Gastrocnemius medialis (tissue), 4 donors: ENCODE measurements around the gene BBS4. TPM values are rescaled to one million over a fixed set of nuclear protein-coding genes. Genes with fewer than 3 reads are reported as not detected.
"Not testable (repeated sequence)": the region's sequence is repeated elsewhere in the genome, so short reads cannot be mapped to it uniquely, and the experiment has no call there.

Experiments used
- ATAC-seq, 2 donors: fragments of 150-250 bp; one replicate each; pipeline ENCODE4 v1.9.1; 2016
- DNase-seq, 2 donors: peaks; one replicate each; pipeline ENCODE4 v3.0.0-alpha.2; 2019
- H3K27ac ChIP-seq, 4 donors: fragments of 200-600 bp; sonication (generic); 1 replicate in 1 of 4; 2 replicates in 3 of 4; pipeline ENCODE4 v1.5.1; 2016 to 2018; ENCODE audit warnings: mild to moderate bottlenecking in 2 of 4, moderate library complexity in 1 of 4
- H3K27me3 ChIP-seq, 3 donors: fragments of 200-600 bp; sonication (generic) in 2 of 3; 1 replicate in 1 of 3; 2 replicates in 2 of 3; pipeline versions ENCODE4 v1.5.1 to v1.6.0; 2016 to 2019; ENCODE audit warnings: mild to moderate bottlenecking in 1 of 3, moderate library complexity in 1 of 3
- H3K36me3 ChIP-seq, 2 donors: fragments of 200-600 bp; sonication (generic) in 1 of 2; one replicate each; pipeline ENCODE4 v1.5.1; 2017 to 2018
- H3K4me1 ChIP-seq, 2 donors: fragments of 200-600 bp; sonication (generic) in 1 of 2; one replicate each; pipeline ENCODE4 v1.5.1; 2016 to 2017; ENCODE audit warnings: mild to moderate bottlenecking in 2 of 2
- H3K4me3 ChIP-seq, 4 donors: fragments of 200-600 bp; sonication (generic) in 3 of 4; 1 replicate in 1 of 4; 2 replicates in 3 of 4; pipeline ENCODE4 v1.5.1; 2016 to 2019; ENCODE audit warnings: mild to moderate bottlenecking in 2 of 4
- H3K9me3 ChIP-seq, 3 donors: fragments of 200-600 bp; sonication (generic) in 2 of 3; 1 replicate in 1 of 3; 2 replicates in 2 of 3; pipeline ENCODE4 v1.5.1; 2016 to 2019
- POLR2A ChIP-seq, 2 donors: fragments of 450-650 bp; IDR thresholded peaks; one replicate each; pipeline ENCODE4 v1.6.1; 2017; ENCODE audit warnings: antibody characterized with exemption in 2 of 2, mild to moderate bottlenecking in 2 of 2, moderate library complexity in 2 of 2
- in situ Hi-C, 4 donors: fragments of 200-750 bp; cut with MboI; loops; one replicate each; pipeline versions ENCODE4 v1.15.0 to v1.8.0; 2017; ENCODE audit warnings: low sequenced_read_pairs in 4 of 4
- intact Hi-C: fragments of 100-400 bp; cut with DNase I; formaldehyde crosslinking; loops from one replicate; pipeline ENCODE4 v1.15.1; 2023; ENCODE audit warnings: low total_unique reads
- total RNA-seq, 4 donors: library from RNA; depleted of rRNA; stranded (reverse); fragments of >200 nt; gene quantifications; one replicate each; pipeline versions ENCODE4 v1.1.0 to v1.2.3, GENCODE V29; 2016
- TF ChIP-seq, protein P1 (sequence below), 5 experiments: fragments of 450-650 bp in 3 of 5; fragments of 200-600 bp in 2 of 5; sonication (generic) in 2 of 5; IDR thresholded peaks in 4 of 5; conservative IDR thresholded peaks in 1 of 5; 1 replicate in 4 of 5; 2 replicates in 1 of 5; pipeline ENCODE4 v1.5.1; 2016 to 2019; ENCODE audit warnings: antibody characterized with exemption in 5 of 5, mild to moderate bottlenecking in 3 of 5, moderate library complexity in 3 of 5

BBS4 gene, protein sequence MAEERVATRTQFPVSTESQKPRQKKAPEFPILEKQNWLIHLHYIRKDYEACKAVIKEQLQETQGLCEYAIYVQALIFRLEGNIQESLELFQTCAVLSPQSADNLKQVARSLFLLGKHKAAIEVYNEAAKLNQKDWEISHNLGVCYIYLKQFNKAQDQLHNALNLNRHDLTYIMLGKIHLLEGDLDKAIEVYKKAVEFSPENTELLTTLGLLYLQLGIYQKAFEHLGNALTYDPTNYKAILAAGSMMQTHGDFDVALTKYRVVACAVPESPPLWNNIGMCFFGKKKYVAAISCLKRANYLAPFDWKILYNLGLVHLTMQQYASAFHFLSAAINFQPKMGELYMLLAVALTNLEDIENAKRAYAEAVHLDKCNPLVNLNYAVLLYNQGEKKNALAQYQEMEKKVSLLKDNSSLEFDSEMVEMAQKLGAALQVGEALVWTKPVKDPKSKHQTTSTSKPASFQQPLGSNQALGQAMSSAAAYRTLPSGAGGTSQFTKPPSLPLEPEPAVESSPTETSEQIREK
- total RNA-seq: 10 to 100 TPM; 21.6 to 37.0 (median 28.7) TPM

DNA sequence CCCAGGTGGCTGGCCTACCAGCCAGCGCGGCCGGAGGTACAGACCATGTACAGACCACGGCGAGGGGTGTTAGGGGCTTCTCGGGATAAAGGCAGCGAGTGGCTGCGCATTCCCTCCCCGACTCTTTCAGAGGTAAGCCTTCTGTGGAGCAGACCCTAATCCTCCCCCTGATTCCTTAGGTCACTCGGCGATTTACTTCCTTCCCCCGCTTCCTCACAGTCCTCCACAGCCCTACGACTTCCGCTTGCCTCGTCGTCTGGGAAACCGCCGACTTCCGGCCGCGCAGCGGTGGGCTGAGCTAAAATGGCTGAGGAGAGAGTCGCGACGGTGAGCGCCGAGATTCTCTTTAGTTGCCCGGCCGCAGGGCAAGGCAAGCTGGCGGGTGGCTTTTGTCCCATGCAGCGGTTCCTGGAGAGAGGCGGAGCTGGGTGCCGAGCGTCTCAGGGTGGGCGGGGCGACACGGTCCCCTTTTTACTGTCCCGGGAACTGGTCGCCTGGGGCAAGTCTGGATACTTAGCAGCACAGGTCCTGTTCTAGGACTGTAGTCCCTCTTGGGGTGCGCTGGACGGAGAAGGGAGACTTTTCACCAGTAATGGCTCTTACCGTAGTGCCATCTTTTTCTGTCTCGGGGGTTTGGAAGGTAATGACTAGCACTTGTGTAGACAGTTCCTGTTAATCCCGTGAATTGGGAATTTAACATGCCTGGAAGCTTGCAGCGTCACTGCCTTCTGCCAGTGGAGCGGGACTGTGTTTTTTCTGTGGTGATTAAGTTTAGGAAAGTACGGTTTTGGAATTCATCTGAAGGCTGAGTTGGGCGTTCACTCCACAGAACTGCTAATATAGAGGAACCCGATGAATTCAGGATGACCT lies at the start of gene BBS4, which contains the start of gene HIGD2B:
BBS4 (plus strand) TSS at position 283 of the 870 bp plus-strand sequence; CDS start at position 304, 21 bp downstream.
HIGD2B (minus strand) TSS at position 258 of the 870 bp plus-strand sequence. CDS start 9,808 bp downstream, outside the sequence.
- DNase-seq (peak; percentile 65 to 81), ATAC-seq (peak; percentile 96 to 97)
- Histone ChIP-seq H3K27me3 (no peaks in the 10 kb centered on the region), H3K4me3 (peak within 1 kb of the TSS; percentile 67 to 83 (median 80)), H3K36me3 (no peaks in the 10 kb centered on the region), H3K4me1 (peaks cover 12 to 15% of the 10 kb centered on the region in 2 donors), H3K27ac (peak within 1 kb of the TSS; percentile 85 to 88 (median 86)), H3K9me3 (no peaks in the 10 kb centered on the region)
- TF ChIP-seq POLR2A (IDR thresholded peaks at IDR 0.05): peak; percentile 68 to 69
- TF ChIP-seq, protein P1, sequence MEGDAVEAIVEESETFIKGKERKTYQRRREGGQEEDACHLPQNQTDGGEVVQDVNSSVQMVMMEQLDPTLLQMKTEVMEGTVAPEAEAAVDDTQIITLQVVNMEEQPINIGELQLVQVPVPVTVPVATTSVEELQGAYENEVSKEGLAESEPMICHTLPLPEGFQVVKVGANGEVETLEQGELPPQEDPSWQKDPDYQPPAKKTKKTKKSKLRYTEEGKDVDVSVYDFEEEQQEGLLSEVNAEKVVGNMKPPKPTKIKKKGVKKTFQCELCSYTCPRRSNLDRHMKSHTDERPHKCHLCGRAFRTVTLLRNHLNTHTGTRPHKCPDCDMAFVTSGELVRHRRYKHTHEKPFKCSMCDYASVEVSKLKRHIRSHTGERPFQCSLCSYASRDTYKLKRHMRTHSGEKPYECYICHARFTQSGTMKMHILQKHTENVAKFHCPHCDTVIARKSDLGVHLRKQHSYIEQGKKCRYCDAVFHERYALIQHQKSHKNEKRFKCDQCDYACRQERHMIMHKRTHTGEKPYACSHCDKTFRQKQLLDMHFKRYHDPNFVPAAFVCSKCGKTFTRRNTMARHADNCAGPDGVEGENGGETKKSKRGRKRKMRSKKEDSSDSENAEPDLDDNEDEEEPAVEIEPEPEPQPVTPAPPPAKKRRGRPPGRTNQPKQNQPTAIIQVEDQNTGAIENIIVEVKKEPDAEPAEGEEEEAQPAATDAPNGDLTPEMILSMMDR (IDR thresholded peaks at IDR 0.05 in 4 of 5, conservative IDR thresholded peaks at IDR 0.05 in 1 of 5): no peak
- intact Hi-C loops: loop anchor here (5.0 to 10.0 kb wide), 2 partner anchors 214 to 311 kb away; partner anchors contain the start of genes ARIH1 and HEXA
- in situ Hi-C loops: loop anchor here in 3 of 4 donors (10.0 to 25.0 kb wide), 3 partner anchors 61 to 224 kb away; partner anchors contain the start of gene ARIH1 (in 1 of the 3)

DNA sequence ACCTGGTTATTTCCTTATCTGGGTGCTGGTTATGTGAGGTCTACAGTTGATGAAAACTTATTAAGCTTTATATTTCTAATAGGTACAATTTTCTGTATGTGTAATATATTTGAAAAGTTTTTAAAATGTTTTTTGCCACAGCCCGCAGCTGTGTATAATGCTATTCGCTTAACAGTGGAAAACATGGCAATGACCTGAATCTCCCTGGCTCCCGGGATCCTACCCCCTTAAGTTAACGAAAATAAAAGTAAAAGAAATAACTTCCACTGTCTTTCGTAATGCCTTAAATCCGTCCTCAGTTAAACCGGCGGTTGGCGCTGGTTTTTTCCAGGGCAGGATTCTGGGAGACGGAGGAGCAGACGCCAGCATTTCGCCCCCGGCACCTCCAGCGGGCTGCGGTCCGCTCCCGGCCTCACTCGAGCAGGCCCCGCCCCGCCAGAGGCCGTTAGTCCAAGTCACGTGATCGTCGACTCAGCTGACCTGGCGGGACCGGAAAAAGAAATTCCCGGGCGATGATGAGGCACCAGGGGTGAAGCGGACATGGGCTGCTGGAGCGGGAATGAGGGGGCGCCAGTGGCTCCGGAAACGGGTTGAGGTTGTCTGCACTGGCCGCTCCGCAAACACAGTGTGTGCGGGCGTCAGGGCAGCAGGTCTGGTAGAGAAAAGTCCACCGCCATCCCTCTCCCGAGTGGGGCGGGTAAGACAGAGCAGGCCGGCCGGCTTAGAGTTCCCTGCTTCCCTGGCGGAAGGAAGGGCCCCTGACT lies 49.3 kb upstream of the BBS4 start:
- H3K9me3 ChIP-seq, H3K36me3 ChIP-seq, in situ Hi-C loops, H3K4me1 ChIP-seq, H3K27me3 ChIP-seq, intact Hi-C loops: not testable (repeated sequence)
- peak; percentile 85 to 91 for ATAC-seq
- peak overlapping the region in 3 of 4 donors; percentile 37 to 69 (median 68) for H3K27ac ChIP-seq
- DNase-seq: peak; percentile 69 to 81
- H3K4me3 ChIP-seq: peak overlapping the region; percentile 38 to 51 (median 46)

DNA sequence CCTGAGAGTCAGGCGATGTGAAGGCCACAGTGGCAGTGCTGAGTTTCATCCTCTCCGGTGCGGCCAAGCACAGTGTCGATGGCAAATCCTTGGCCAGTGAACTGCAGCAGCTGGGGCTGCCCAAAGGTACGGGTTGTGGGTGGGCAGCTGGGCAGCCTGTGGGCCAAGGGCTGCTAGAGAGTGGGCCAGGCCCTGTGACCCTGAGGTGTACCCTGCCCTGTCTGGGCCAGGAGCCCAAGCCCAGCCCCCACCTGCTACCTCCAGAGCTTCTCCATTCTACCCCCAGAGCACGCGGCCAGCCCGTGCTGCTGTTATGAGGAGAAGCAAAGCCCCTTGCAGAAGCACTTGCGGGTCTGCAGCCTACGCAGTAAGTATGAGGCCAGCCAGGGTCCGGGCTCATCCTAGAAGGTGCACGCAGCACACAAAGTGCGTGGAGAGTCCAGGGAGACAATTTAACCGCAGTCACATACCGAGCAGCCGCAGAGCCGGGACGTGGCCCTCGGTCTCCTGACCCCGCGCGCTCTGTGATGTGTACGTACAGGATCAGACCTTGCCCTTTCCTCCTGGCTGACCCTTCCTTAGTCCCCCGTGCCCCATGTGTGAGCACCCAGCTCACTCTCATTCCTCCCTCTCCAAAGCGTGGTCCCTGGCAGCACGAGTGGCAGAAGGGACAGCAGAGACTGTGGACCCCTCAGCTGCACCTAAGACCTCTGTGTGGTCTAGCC lies 46.1 kb upstream of the BBS4 start:
- H3K4me1 ChIP-seq, H3K9me3 ChIP-seq, in situ Hi-C loops, H3K36me3 ChIP-seq, H3K27me3 ChIP-seq, ATAC-seq, intact Hi-C loops, H3K4me3 ChIP-seq, H3K27ac ChIP-seq, DNase-seq: not testable (repeated sequence)

DNA sequence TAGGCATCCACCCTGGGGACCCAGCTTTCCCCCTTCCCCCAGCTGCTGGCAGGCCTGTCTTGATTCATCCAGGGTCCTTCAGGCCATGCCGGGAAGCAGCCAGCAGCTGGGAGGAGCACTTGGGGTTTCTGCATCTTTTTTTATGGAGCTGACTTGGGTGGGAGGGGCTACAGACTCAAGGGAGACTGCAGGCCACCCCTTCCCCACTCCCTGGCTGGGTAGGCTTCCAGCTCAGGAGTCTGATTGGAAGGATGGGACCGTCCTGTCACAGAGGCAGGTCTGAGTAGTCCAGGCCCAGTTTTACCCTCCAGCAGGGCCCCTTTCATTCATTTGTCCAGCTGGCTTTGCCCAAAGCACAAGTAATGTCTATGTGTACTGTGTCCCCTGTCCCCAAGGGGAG lies 43.7 kb upstream of the BBS4 start:
- H3K27ac ChIP-seq, H3K27me3 ChIP-seq, H3K4me1 ChIP-seq, ATAC-seq, intact Hi-C loops, H3K9me3 ChIP-seq, H3K4me3 ChIP-seq, DNase-seq, H3K36me3 ChIP-seq, in situ Hi-C loops: not testable (repeated sequence)

DNA sequence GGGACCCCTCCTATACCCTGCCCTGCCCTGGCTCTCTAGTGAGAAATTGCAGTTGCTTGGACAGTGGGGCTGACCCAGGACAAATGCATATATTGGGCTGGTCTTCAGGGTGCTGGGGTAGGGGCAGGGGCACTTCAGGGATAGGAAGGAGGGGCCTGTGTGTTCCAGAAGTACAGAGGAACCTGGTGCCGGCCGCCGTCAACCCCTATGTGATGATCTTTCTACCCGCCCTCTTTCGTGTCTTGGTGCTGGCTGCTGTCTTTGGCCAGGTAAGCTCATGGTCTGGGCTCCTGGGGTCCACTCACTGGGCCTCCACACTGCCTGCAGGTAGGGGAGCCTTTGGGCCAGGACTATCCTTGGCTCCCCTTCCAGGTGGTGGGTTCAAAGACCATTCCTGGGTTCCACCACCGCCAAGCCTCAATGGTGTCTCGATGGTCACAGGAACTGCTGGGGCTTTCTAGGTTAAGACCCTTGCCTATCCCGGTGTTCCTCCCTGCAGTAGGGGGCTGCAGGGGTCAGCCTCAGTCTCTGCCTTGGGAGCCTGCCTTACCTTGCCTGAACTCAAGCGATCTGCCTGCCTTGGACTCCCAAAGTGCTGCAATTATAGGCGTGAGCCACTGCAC lies 37.3 kb upstream of the BBS4 start:
- ATAC-seq, intact Hi-C loops, H3K4me3 ChIP-seq, H3K27me3 ChIP-seq, H3K9me3 ChIP-seq, H3K36me3 ChIP-seq, in situ Hi-C loops, H3K4me1 ChIP-seq, H3K27ac ChIP-seq, DNase-seq: not testable (repeated sequence)

DNA sequence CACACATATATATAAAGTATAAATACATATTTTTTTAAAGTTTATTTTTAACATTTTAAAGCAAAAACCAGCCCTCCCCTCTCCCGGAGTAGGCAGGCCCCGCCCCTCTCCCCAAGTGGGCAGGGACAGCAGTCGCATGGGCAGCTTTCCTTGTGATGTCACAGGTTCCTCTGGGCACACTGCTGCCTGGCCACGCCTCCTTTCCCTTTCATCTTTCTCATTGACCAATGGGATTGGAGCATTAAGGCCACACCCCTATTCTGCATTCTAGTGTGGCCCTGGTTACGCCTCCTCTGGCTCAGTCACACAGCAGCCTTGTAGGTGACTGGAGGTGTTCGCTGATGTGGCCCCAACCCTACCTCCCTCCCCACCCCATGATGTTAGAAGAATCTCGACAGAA lies 31.6 kb upstream of the BBS4 start, which contains the start of gene GOLGA6B:
GOLGA6B (plus strand) TSS at position 301 of the 400 bp plus-strand sequence; CDS start at position 342, 41 bp downstream.
- H3K9me3 ChIP-seq, ATAC-seq, H3K4me3 ChIP-seq, H3K36me3 ChIP-seq, DNase-seq, intact Hi-C loops, H3K27me3 ChIP-seq, H3K4me1 ChIP-seq, H3K27ac ChIP-seq, in situ Hi-C loops: not testable (repeated sequence)

DNA sequence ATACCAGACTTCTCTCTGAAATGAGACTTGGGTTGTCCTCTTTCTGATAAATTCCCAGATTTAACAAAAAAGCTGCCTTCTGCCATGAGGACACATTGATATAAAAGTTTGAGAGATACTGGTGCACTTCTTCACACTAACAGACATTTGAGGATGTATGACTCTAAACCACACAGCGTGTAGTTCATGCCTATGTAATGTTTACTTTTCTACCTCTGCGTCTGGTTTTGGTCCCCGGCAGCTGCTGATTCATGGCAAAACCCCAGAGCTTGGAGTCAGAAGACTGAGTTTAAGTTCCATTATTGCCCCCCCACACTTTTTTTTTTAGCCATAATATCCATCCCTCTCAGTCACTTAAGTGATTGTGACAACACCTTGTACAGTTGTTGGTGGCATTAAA lies 30.0 kb upstream of the BBS4 start:
- in situ Hi-C loops, H3K4me1 ChIP-seq, intact Hi-C loops, DNase-seq, H3K27ac ChIP-seq, H3K9me3 ChIP-seq, H3K36me3 ChIP-seq, ATAC-seq, H3K27me3 ChIP-seq, H3K4me3 ChIP-seq: not testable (repeated sequence)

DNA sequence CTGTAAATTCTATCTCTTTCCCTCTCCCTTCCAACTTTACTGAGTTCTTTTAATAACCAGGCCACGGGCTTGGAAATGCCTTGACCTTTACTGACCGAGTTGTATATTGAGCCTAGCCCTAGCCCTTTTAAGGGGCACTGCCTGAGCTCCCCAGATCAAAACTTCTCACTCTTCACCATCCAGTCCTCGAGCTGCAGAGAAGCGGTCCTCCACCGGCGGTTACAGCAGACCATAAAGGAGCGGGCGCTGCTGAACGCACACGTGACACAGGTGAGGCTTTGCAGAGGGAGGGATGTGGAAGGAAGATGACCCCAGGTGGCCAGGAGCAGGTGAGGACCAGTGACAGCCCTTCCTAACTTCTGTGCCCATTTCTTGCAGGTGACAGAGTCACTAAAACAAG lies 24.9 kb upstream of the BBS4 start:
- ATAC-seq, H3K4me1 ChIP-seq, H3K27me3 ChIP-seq, H3K9me3 ChIP-seq, DNase-seq, intact Hi-C loops, in situ Hi-C loops, H3K36me3 ChIP-seq, H3K4me3 ChIP-seq, H3K27ac ChIP-seq: not testable (repeated sequence)

DNA sequence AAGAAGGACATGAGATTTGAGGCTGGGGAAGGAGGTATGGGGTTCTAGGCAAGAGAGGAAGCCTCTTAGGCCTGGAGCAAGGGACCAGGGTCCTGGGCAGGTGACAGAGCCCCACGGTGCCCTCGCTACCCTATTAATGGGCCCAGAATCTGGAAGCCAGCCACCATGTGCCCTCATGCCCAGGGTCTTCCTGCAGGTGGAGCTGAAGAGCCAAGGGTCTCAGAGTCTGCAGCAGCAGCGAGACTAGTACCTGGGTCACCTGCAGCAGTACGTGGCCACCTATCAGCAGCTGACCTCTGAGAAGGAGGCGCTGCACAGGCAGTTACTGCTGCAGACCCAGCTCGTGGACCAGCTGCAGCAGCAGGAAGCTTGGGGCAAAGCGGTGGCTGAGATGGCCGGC lies 22.1 kb upstream of the BBS4 start:
- in situ Hi-C loops, intact Hi-C loops, DNase-seq: not testable (repeated sequence)

More for the DNA sequence above, 22.1 kb upstream of the BBS4 start:
- not testable (repeated sequence) for H3K36me3 ChIP-seq, H3K4me3 ChIP-seq, ATAC-seq, H3K9me3 ChIP-seq, H3K4me1 ChIP-seq, H3K27ac ChIP-seq, H3K27me3 ChIP-seq
